Heart right ventricle (tissue), 16 donors: Measurements from ENCODE around the gene SLC28A3. TPM values are rescaled to one million over a fixed set of nuclear protein-coding genes. Genes with fewer than 3 reads are reported as not detected.
A peak's percentile ranks its signal among the peaks of the same experiment; 100 is the strongest.

Experiments
- ATAC-seq, 8 donors: fragments of 200-7000 bp; cut with Tn5 transposase; one replicate each; pipeline ENCODE4 v1.9.1; 2020; ENCODE audit warnings: mild to moderate bottlenecking in 8 of 8, moderate library complexity in 8 of 8, moderate number of reproducible peaks in 1 of 8
- DNase-seq, 2 donors: peaks; one replicate each; pipeline ENCODE4 v3.0.0-alpha.2; 2020
- H3K27ac ChIP-seq, 10 donors: fragments of 200-600 bp; sonication (generic) in 2 of 10; one replicate each; pipeline versions ENCODE4 v1.5.0 to v1.8.0; 2020 to 2022; ENCODE audit warnings: mild to moderate bottlenecking in 3 of 10
- H3K27me3 ChIP-seq, 7 donors: fragments of 200-600 bp; one replicate each; pipeline ENCODE4 v1.8.0; 2021 to 2022; ENCODE audit warnings: mild to moderate bottlenecking in 2 of 7
- H3K36me3 ChIP-seq, 9 donors: fragments of 200-600 bp; sonication (generic) in 1 of 9; one replicate each; pipeline versions ENCODE4 v1.5.0 to v1.8.0; 2020 to 2022; ENCODE audit warnings: mild to moderate bottlenecking in 2 of 9
- H3K4me1 ChIP-seq, 9 donors: fragments of 200-600 bp; sonication (generic) in 1 of 9; one replicate each; pipeline versions ENCODE4 v1.5.0 to v1.8.0; 2020 to 2022; ENCODE audit warnings: mild to moderate bottlenecking in 4 of 9
- H3K4me3 ChIP-seq, 10 donors: fragments of 200-600 bp; sonication (generic) in 2 of 10; one replicate each; pipeline versions ENCODE4 v1.5.0 to v1.8.0; 2020 to 2022; ENCODE audit warnings: mild to moderate bottlenecking in 7 of 10, moderate library complexity in 2 of 10
- H3K9me3 ChIP-seq, 11 donors: fragments of 200-600 bp in 10 of 11; sonication (generic) in 2 of 11; one replicate each; pipeline versions ENCODE4 v1.5.0 to v1.8.0; 2013 to 2022; ENCODE audit warnings: mild to moderate bottlenecking in 2 of 11, control low read depth in 1 of 11, moderate library complexity in 1 of 11
- WGBS, 2 donors: extraction: QIAGEN DNeasy Blood & Tissue Kit; methylation state at CpG; one replicate each; pipeline ENCODE4 v1.1.7; 2013; ENCODE audit warnings: inconsistent platforms in 1 of 2; 5-methylcytosine and 5-hydroxymethylcytosine counted together
- intact Hi-C, 10 donors: fragments of 100-400 bp; cut with DNase I; formaldehyde crosslinking; loops; one replicate each; pipeline versions ENCODE4 v1.11.1 to v1.14.2; 2022
- polyA plus RNA-seq, 2 donors: library from polyadenylated mRNA; stranded (reverse); fragments of 200-250 nt; gene quantifications; one replicate each; pipeline ENCODE4 v1.2.3, GENCODE V29; 2013
- total RNA-seq, 10 donors: library from RNA; stranded (reverse); fragmentation: NEBNext Ultra II Directional in 3 of 10; extraction: Animal tissue kit (Norgen Biotek cat#: 25700) in 3 of 10; gene quantifications; one replicate each; pipeline versions ENCODE4 v1.2.1 to v1.2.4, GENCODE V29; 2021 to 2023
- TF ChIP-seq, protein P1 (sequence below), 9 donors: fragments of 200-600 bp; sonication (generic) in 2 of 9; IDR thresholded peaks; one replicate each; pipeline versions ENCODE4 v1.5.0 to v1.8.0; 2021 to 2022; ENCODE audit warnings: antibody characterized with exemption in 9 of 9, mild to moderate bottlenecking in 5 of 9, moderate library complexity in 1 of 9
- donor health status: Arrhythmogenic right ventricular cardiomyopathy.
- donor health status: ischemic (EF 13 %, LVEDD 7.1; RV severe dilation, severe dysfunction).
- donor health status: healthy with polysubstance abuse.
- donor health status: DM: no; HTN: yes; CAD: no.
- donor health status: DM: no; HTN: no; CAD: no.
- donor health status: ischemic (EF 25% LVEDD 6.9; RV normal size, moderate dysfunction).
- donor health status: ischemic (EF 25% LVEDD 5.7; RV mildly dilated, moderate dysfunction).
- donor health status: healthy.
- donor health status: DM: yes; HTN: yes; CAD: no.
- donor health status: Ischemic cardiomyopathy.
- donor health status: ischemic (EF 35%, LVEDD 5.7; RV mildly dilated, moderate dysfunction).
- donor health status: nonischemic (EF 11% LVEDD 7.7; RV severe dilation, severe dysfunction).
- donor health status: DM: yes; HTN: yes; CAD: no.
- donor health status: PGD.
- donor health status: ischemic (EF 29% LVEDD 5.4; RV normal size, mild dysfunction).
- donor health status: nonischemic (EF 23%, LVEDD 6.1; RV moderate dilation, normal function).

Gene SLC28A3
- total and polyA plus RNA-seq, 12 donors: 0.01 to 0.65 (median 0.18) TPM; not detected in 1

DNA sequence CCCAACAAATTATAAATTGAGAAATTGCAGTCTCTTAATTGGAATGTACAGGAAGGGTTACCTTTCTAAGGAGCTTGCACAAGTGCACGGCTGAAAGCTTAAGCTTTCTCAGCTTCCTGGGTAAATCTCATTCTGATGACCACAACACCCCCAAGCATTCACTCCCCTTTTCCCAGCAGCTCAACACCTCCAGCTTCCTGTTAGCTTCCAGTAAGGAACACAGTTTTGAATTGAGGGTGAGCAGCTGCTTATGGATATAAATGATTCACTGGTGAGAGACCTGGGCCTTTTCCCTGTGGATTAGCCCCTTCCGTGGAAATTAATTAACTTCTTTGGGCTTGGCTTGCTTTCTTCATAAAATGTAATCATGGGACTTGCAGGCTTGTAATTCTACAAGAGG lies 101.2 kb downstream of the SLC28A3 start:
- DNase-seq (no peak), ATAC-seq (no peak)
- WGBS, 2 donors: 49 to 59% methylated on average over 2 of the region's 2 CpGs
- Histone ChIP-seq H3K4me1 (peaks cover 0 to 8% (median 0%) of the 10 kb centered on the region in 9 donors), H3K9me3 (peaks cover 0 to 4% (median 0%) of the 10 kb centered on the region in 11 donors), H3K4me3 (no peak overlapping the region), H3K27ac (peak overlapping the region in 1 of 10 donors; percentile 54), H3K36me3 (no peaks in the 10 kb centered on the region), H3K27me3 (no peaks in the 10 kb centered on the region)
- TF ChIP-seq, protein P1, sequence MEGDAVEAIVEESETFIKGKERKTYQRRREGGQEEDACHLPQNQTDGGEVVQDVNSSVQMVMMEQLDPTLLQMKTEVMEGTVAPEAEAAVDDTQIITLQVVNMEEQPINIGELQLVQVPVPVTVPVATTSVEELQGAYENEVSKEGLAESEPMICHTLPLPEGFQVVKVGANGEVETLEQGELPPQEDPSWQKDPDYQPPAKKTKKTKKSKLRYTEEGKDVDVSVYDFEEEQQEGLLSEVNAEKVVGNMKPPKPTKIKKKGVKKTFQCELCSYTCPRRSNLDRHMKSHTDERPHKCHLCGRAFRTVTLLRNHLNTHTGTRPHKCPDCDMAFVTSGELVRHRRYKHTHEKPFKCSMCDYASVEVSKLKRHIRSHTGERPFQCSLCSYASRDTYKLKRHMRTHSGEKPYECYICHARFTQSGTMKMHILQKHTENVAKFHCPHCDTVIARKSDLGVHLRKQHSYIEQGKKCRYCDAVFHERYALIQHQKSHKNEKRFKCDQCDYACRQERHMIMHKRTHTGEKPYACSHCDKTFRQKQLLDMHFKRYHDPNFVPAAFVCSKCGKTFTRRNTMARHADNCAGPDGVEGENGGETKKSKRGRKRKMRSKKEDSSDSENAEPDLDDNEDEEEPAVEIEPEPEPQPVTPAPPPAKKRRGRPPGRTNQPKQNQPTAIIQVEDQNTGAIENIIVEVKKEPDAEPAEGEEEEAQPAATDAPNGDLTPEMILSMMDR (IDR thresholded peaks at IDR 0.05): no peak
- intact Hi-C loops: loop anchor here in 1 of 10 donors (5.0 kb wide), 1 partner anchor 952 kb away; no protein-coding TSS in a partner anchor

DNA sequence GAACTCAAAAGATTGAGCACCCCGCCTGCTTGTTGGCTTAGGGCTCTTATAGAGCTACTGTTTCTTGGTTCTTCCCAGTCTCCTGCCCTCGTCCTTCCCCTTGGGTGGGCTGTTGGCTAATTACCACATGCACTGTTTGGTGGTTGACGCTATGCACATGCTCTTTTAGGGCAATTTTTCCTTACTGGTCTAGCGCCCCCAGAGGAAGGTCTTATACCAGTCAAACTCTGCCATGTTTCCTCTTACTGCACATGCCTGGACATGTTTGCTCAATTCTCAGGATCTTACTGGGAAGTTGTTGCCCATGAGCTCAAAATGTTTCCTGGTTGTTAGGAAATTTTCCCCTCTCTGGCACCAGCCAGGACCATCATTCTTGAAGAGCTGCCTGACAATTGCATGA lies 101.9 kb downstream of the SLC28A3 start:
- H3K27me3 ChIP-seq: no peaks in the 10 kb centered on the region
- peak overlapping the region in 1 of 10 donors; percentile 54 for H3K27ac ChIP-seq
- peaks cover 0 to 8% (median 0%) of the 10 kb centered on the region in 9 donors for H3K4me1 ChIP-seq
- TF ChIP-seq, protein P1 (IDR thresholded peaks at IDR 0.05): peak in 1 of 9 donors; percentile 7
- DNase-seq (no peak), ATAC-seq (no peak)
- WGBS, 2 donors: 89 to 92% methylated on average over 4 of the region's 4 CpGs
- intact Hi-C loops: loop anchor here in 1 of 10 donors (5.0 kb wide), 1 partner anchor 951 kb away; no protein-coding TSS in a partner anchor
- peaks cover 0 to 4% (median 0%) of the 10 kb centered on the region in 11 donors for H3K9me3 ChIP-seq
- H3K36me3 ChIP-seq: no peaks in the 10 kb centered on the region
- H3K4me3 ChIP-seq: no peak overlapping the region

DNA sequence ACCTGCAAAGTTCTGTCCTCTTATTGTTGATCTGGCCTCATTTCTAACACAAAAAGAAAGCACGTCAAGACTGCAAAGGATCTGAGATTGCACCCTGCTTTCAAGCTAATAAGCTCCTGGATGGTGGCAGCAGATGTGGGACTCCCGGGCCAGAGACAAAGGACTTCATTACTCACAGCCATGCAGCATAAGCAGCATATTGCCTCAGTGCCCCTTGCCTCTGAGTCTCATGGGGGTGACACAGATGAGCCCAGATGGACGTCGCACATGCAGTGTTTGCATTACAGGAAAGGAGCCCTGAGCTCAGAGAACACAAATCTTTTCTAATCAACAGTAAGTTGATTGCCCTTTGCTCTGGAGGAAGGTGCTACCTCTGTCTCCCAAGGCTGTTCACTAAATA lies 105.0 kb downstream of the SLC28A3 start:
- 92 to 96% methylated on average over 4 of the region's 4 CpGs for WGBS, 2 donors
- Histone ChIP-seq H3K9me3 (peaks cover 0 to 4% (median 0%) of the 10 kb centered on the region in 11 donors), H3K27me3 (no peaks in the 10 kb centered on the region), H3K4me1 (peaks cover 0 to 20% (median 10%) of the 10 kb centered on the region in 9 donors), H3K27ac (no peak overlapping the region), H3K36me3 (no peaks in the 10 kb centered on the region), H3K4me3 (no peak overlapping the region)
- no peak for ATAC-seq
- TF ChIP-seq, protein P1 (IDR thresholded peaks at IDR 0.05): no peak
- DNase-seq: no peak
- intact Hi-C loops: loop anchor here in 1 of 10 donors (5.0 kb wide), 1 partner anchor 948 kb away; no protein-coding TSS in a partner anchor

DNA sequence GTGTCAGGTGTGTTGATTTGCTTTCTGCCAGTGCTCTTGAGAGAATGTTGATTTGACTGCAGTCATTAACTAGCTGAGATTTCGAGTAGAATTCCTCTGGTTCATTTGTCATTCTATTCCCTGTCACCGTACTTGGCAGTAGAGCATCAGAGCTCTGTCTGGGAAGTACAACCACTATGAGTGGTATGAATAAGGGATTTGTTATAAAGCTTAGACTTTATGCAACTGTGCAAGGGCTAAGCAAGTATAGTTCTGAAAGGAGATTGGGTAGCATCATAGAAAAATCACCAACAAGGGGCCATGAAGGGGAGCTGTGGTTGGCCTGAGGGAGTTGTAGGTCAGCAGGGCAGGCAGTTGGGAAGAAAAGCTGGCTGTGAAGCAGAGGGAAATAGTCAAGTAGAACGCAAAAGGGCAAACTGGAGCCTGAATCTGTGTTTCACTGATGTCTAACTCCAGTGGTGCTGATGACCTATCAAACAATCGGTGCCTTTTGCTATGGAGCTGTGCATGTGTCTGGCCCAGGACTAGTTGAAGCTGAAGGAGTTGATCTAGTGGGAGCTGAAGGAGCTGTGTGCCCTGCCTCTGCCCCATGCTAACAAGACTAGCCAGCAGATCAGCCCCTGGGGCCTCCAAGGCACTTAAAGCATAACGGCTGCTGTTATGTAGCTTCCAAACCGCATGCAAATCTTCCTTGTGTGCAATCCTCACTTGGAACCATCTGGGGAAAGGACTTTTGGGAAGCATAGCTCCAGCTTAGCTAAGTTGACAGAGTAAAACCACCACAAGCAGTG lies 110.0 kb downstream of the SLC28A3 start:
- peaks cover 0 to 37% (median 22%) of the 10 kb centered on the region in 9 donors for H3K4me1 ChIP-seq
- DNase-seq: no peak
- WGBS, 2 donors: 56 to 63% methylated on average over 6 of the region's 6 CpGs
- ATAC-seq: peak in 5 of 8 donors; percentile 25 to 64 (median 37)
- H3K4me3 ChIP-seq: no peak overlapping the region
- intact Hi-C loops: no loop called here
- TF ChIP-seq, protein P1 (IDR thresholded peaks at IDR 0.05): no peak
- no peaks in the 10 kb centered on the region for H3K9me3 ChIP-seq
- no peaks in the 10 kb centered on the region for H3K36me3 ChIP-seq
- H3K27ac ChIP-seq: peak overlapping the region in 1 of 10 donors; percentile 23
- H3K27me3 ChIP-seq: no peaks in the 10 kb centered on the region
